OCI-LY1 (cell line): ENCODE results near the gene CCDC192.

ENCODE experiments used
- H2AFZ ChIP-seq: fragments of 200-600 bp; sonication (generic), shearing (Covaris generic); 2 replicates; pipeline ENCODE4 v1.6.0; 2014; ENCODE audit warnings: antibody characterized with exemption, mild to moderate bottlenecking, low read length
- H3F3A ChIP-seq: fragments of 200-600 bp; sonication (generic), shearing (Covaris generic); 2 replicates; pipeline ENCODE4 v1.6.0; 2014; ENCODE audit warnings: mild to moderate bottlenecking, antibody characterized with exemption, low read length, moderate library complexity; ENCODE audit not compliant: insufficient read depth
- H3K27ac ChIP-seq: fragments of 200-600 bp; sonication (generic); 2 replicates; pipeline ENCODE4 v1.5.1; 2014; ENCODE audit warnings: low read length, mixed run types, mild to moderate bottlenecking, low read depth; ENCODE audit not compliant: poor library complexity, severe bottlenecking
- H3K27me3 ChIP-seq: fragments of 200-600 bp; sonication (generic); 2 replicates; pipeline ENCODE4 v1.6.0; 2014; ENCODE audit warnings: antibody characterized with exemption, mild to moderate bottlenecking, low read length, moderate library complexity; ENCODE audit not compliant: insufficient read depth
- H3K36me3 ChIP-seq: fragments of 200-600 bp; sonication (generic); 2 replicates; pipeline ENCODE4 v1.6.1; 2014; ENCODE audit warnings: mild to moderate bottlenecking, antibody characterized with exemption, low read length, moderate library complexity, mixed read lengths; ENCODE audit not compliant: insufficient read depth
- H3K4me1 ChIP-seq: fragments of 200-600 bp; sonication (generic); 2 replicates; pipeline ENCODE4 v1.5.1; 2014; ENCODE audit warnings: mild to moderate bottlenecking, low read length, moderate library complexity; ENCODE audit not compliant: insufficient read depth, severe bottlenecking
- H3K4me2 ChIP-seq: fragments of 200-600 bp; sonication (generic), shearing (Covaris generic); 2 replicates; pipeline ENCODE4 v1.6.1; 2014; ENCODE audit warnings: low read length
- H3K4me3 ChIP-seq: fragments of 200-600 bp; sonication (generic); 2 replicates; pipeline ENCODE4 v1.5.1; 2014; ENCODE audit warnings: low read length, low read depth, mild to moderate bottlenecking, mixed read lengths; ENCODE audit not compliant: poor library complexity, severe bottlenecking
- H3K79me2 ChIP-seq: fragments of 200-600 bp; shearing (Covaris generic); 2 replicates; pipeline ENCODE4 v1.6.1; 2016; ENCODE audit warnings: mixed run types, low read length, mixed read lengths; ENCODE audit not compliant: insufficient read depth
- H3K9ac ChIP-seq: fragments of 200-600 bp; sonication (generic), shearing (Covaris generic); 2 replicates; pipeline ENCODE4 v1.6.1; 2014; ENCODE audit warnings: mild to moderate bottlenecking, low read length, mixed read lengths
- H3K9me2 ChIP-seq: fragments of 200-600 bp; sonication (generic), shearing (Covaris generic); 2 replicates; pipeline ENCODE4 v1.6.1; 2014; ENCODE audit warnings: low read depth, mild to moderate bottlenecking, low read length, mixed read lengths
- H3K9me3 ChIP-seq: fragments of 200-600 bp; shearing (Covaris generic); 2 replicates; pipeline ENCODE4 v1.6.1; 2014; ENCODE audit warnings: low read length, mixed read lengths
- H4K20me1 ChIP-seq: fragments of 200-600 bp; sonication (generic), shearing (Covaris generic); 2 replicates; pipeline ENCODE4 v1.6.0; 2016; ENCODE audit warnings: mild to moderate bottlenecking, low read length; ENCODE audit not compliant: insufficient read depth
- EZH2 ChIP-seq: fragments of 200-600 bp; sonication (generic), shearing (Covaris generic); IDR thresholded peaks from 2 replicates; pipeline ENCODE4 v1.8.0; 2017; ENCODE audit warnings: borderline replicate concordance, mixed run types, mild to moderate bottlenecking, antibody characterized with exemption, low read length, moderate library complexity, mixed read lengths
- TF ChIP-seq, protein P1 (sequence below): fragments of 200-600 bp; sonication (generic), shearing (Covaris generic); IDR thresholded peaks from 2 replicates; pipeline ENCODE4 v1.5.1; 2017; ENCODE audit warnings: mild to moderate bottlenecking, antibody characterized with exemption, low read length, moderate library complexity, mixed read lengths

CCDC192 gene

DNA sequence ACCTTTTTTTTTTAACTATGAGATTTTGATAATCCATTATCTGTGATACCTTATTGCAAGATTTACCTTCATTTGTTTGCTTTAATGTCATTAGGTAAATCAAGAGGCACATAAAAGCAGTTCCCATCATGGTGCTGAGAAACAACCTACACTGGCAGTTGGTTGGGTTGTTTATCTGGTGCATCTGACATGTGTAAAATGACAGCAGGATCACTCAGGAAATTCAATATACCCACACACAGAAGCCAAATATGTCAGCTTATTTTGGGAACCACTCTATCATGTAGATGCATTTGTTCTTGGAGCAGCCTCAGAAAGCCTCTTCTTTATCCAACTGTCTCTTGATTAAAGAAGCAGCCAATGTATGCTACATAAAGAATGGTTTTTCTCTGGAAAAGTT lies 7.8 kb upstream of the CCDC192 start:
- Histone ChIP-seq H3K9ac (no peak overlapping the region), H3K9me2 (no peaks in the 10 kb centered on the region), H4K20me1 (no peaks in the 10 kb centered on the region), H3K27me3 (no peaks in the 10 kb centered on the region), H3K79me2 (no peaks in the 10 kb centered on the region), H3K27ac (no peak overlapping the region), H2AFZ (no peak overlapping the region), H3K9me3 (no peaks in the 10 kb centered on the region), H3K36me3 (no peaks in the 10 kb centered on the region), H3K4me2 (no peak overlapping the region), H3K4me3 (no peak overlapping the region), H3K4me1 (no peaks in the 10 kb centered on the region), H3F3A (no peaks in the 10 kb centered on the region)
- TF ChIP-seq, protein P1, sequence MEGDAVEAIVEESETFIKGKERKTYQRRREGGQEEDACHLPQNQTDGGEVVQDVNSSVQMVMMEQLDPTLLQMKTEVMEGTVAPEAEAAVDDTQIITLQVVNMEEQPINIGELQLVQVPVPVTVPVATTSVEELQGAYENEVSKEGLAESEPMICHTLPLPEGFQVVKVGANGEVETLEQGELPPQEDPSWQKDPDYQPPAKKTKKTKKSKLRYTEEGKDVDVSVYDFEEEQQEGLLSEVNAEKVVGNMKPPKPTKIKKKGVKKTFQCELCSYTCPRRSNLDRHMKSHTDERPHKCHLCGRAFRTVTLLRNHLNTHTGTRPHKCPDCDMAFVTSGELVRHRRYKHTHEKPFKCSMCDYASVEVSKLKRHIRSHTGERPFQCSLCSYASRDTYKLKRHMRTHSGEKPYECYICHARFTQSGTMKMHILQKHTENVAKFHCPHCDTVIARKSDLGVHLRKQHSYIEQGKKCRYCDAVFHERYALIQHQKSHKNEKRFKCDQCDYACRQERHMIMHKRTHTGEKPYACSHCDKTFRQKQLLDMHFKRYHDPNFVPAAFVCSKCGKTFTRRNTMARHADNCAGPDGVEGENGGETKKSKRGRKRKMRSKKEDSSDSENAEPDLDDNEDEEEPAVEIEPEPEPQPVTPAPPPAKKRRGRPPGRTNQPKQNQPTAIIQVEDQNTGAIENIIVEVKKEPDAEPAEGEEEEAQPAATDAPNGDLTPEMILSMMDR, result no peak
- TF ChIP-seq EZH2, result no peak

DNA sequence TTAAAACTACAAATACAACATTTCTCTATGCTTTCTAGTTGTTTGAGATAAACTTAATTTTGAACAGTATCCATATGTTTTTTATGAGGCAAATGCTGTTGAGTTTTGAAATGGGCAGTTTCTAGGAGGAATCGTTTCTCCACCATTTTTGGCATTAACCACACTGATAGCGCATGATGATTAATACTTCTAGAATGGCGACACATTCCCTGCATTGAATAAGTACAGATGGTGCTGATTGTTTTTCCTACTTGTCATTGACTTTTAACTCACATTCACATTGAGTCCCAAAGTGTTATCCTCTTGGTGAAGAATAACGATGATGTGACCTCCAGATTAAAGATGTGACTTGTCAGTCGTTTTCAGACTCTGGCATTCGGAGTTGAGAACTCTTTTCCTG lies 6.5 kb upstream of the CCDC192 start:
- H3K36me3 ChIP-seq, result no peaks in the 10 kb centered on the region
- no peak overlapping the region for H3K9ac ChIP-seq
- H3K79me2 ChIP-seq, result no peaks in the 10 kb centered on the region
- H3K9me2 ChIP-seq, result no peaks in the 10 kb centered on the region
- no peaks in the 10 kb centered on the region for H4K20me1 ChIP-seq
- no peaks in the 10 kb centered on the region for H3K4me1 ChIP-seq
- H3K27me3 ChIP-seq, result no peaks in the 10 kb centered on the region
- H3K4me2 ChIP-seq, result no peak overlapping the region
- no peak overlapping the region for H2AFZ ChIP-seq
- TF ChIP-seq, protein P1, result no peak
- no peak for TF ChIP-seq EZH2
- no peak overlapping the region for H3K4me3 ChIP-seq
- H3K27ac ChIP-seq, result no peak overlapping the region
- no peaks in the 10 kb centered on the region for H3K9me3 ChIP-seq
- no peaks in the 10 kb centered on the region for H3F3A ChIP-seq

DNA sequence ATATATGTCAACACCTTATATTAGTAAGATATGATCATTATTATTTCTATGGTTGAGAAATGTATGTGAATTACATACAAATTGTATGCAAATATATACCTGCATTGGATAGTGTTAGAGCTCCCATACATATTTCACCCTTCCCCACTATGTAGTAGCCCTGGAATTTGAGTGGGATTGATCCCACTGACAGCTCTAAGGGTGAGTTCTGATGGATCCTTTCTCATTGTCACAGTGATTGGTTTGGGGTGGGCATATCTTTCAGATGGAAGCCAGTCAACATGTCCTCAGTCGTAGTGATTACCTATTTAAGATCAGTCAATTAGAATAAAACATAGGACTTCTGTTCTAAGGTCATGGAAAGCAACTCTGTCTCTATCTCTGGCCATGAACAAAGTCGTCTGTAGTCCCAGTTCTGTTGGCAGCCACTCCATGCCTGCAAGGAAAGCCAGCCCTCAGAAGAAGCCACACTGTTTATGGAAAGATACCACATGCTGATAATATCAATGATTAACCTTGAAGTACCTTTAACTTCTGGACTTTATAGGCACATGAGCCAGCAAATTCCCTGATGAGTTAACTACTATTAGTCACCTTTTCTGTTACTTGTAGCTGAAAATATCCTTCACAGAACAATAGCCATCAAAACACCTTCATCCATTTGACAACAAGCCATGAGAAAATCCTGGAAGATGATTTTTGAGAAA lies 5.1 kb upstream of the CCDC192 start:
- Histone ChIP-seq H3K4me1 (no peaks in the 10 kb centered on the region), H3K9ac (no peak overlapping the region), H2AFZ (no peak overlapping the region), H3K9me2 (no peaks in the 10 kb centered on the region), H3K27me3 (no peaks in the 10 kb centered on the region), H3K4me2 (no peak overlapping the region), H3K27ac (no peak overlapping the region), H3F3A (no peaks in the 10 kb centered on the region), H3K4me3 (no peak overlapping the region), H4K20me1 (no peaks in the 10 kb centered on the region), H3K79me2 (no peaks in the 10 kb centered on the region), H3K36me3 (no peaks in the 10 kb centered on the region), H3K9me3 (no peaks in the 10 kb centered on the region)
- TF ChIP-seq, protein P1, result no peak
- TF ChIP-seq EZH2, result no peak
